Endothelial cell of umbilical vein (primary cell): ENCODE data around the gene SRD5A1. TPM values are rescaled to one million over a fixed set of nuclear protein-coding genes. Genes with fewer than 3 reads are reported as not detected.

Source experiments
- BruUV-seq: library from RNA; stranded (reverse); fragments of 400-500 nt; replicated peaks from 2 replicates; lab custom pipeline; 2021; lab: Mats Ljungman, UMichigan
- CTCF ChIA-PET: fragments of 300-600, 350-600 bp; sonication (Branson Sonifier 250); formaldehyde crosslinking; loops from one replicate; lab custom pipeline; 2021; ENCODE audit warnings: antibody characterized with exemption, inconsistent platforms; lab: Charles Lee
- POLR2A ChIA-PET: fragments of 300-600, 350-600 bp; sonication (Branson Sonifier 250); formaldehyde crosslinking; loops from one replicate; lab custom pipeline; 2021; ENCODE audit warnings: antibody characterized with exemption, inconsistent platforms; lab: Charles Lee
- DNase-seq: peaks from one replicate; pipeline ENCODE4 v3.0.0-alpha.2; 2011; ENCODE audit warnings: low read depth, low spot score
- FAIRE-seq: peaks from 2 replicates; lab custom pipeline; 2011; peaks lifted over from hg19 to GRCh38; lab: Jason Lieb, UNC
- H2AFZ ChIP-seq: 2 replicates; pipeline ENCODE4 v1.6.0; 2012; ENCODE audit warnings: low read depth, low read length, control low read depth, inconsistent platforms
- H3K27ac ChIP-seq: 2 replicates; pipeline ENCODE4 v1.5.1; 2011; ENCODE audit warnings: low read depth, mild to moderate bottlenecking, control low read depth, low read length, moderate library complexity; ENCODE audit not compliant: insufficient read depth
- H3K27me3 ChIP-seq, 2 experiments: 2 replicates each; pipeline versions ENCODE4 v1.6.0 to v1.6.1; 2011; ENCODE audit warnings: low read length in 2 of 2, mixed read lengths in 1 of 2; ENCODE audit not compliant: control insufficient read depth in 2 of 2, insufficient read depth in 2 of 2
- H3K36me3 ChIP-seq, 2 experiments: 2 replicates in 1 of 2; 3 replicates in 1 of 2; pipeline ENCODE4 v1.5.1; 2011; ENCODE audit warnings: low read length in 2 of 2, mild to moderate bottlenecking in 1 of 2, moderate library complexity in 1 of 2; ENCODE audit not compliant: control insufficient read depth in 2 of 2, insufficient read depth in 2 of 2; ENCODE audit errors: extremely low read depth in 1 of 2
- H3K4me1 ChIP-seq: 3 replicates; pipeline ENCODE4 v1.5.1; 2011; ENCODE audit warnings: mild to moderate bottlenecking, low read length; ENCODE audit not compliant: control insufficient read depth, insufficient read depth; ENCODE audit errors: extremely low read depth
- H3K4me2 ChIP-seq: 2 replicates; pipeline ENCODE4 v1.6.1; 2011; ENCODE audit warnings: low read length, control low read depth, mixed read lengths; ENCODE audit not compliant: insufficient read depth
- H3K4me3 ChIP-seq, 3 experiments: fragments of 200-600 bp in 1 of 3; sonication (generic), shearing (Covaris generic) in 1 of 3; replicated peaks in 1 of 3; 2 replicates each; pipeline ENCODE4 v1.5.1; 2011 to 2016; ENCODE audit warnings: control low read depth in 3 of 3, low read length in 3 of 3, mild to moderate bottlenecking in 2 of 3, inconsistent platforms in 1 of 3, low read depth in 1 of 3, moderate library complexity in 1 of 3; ENCODE audit not compliant: insufficient read depth in 1 of 3
- H3K79me2 ChIP-seq: 2 replicates; pipeline ENCODE4 v1.6.0; 2012; ENCODE audit warnings: low read length, inconsistent platforms; ENCODE audit not compliant: control insufficient read depth, insufficient read depth
- H3K9ac ChIP-seq: replicated peaks from 2 replicates; pipeline ENCODE3; 2011; ENCODE audit warnings: low read length, control low read depth; ENCODE audit not compliant: insufficient read depth; ENCODE audit errors: extremely low read depth
- H3K9me1 ChIP-seq: replicated peaks from 3 replicates; pipeline ENCODE4 v1.6.0; 2011; ENCODE audit warnings: mild to moderate bottlenecking, low read length; ENCODE audit not compliant: control insufficient read depth, insufficient read depth; ENCODE audit errors: extremely low read depth
- H3K9me3 ChIP-seq: replicated peaks from 2 replicates; pipeline ENCODE4 v1.5.1; 2012; ENCODE audit warnings: low read length, inconsistent platforms; ENCODE audit not compliant: control insufficient read depth, insufficient read depth
- H4K20me1 ChIP-seq: replicated peaks from 2 replicates; pipeline ENCODE3; 2011; ENCODE audit warnings: mild to moderate bottlenecking, low read length; ENCODE audit not compliant: control insufficient read depth, insufficient read depth; ENCODE audit errors: extremely low read depth
- CTCF ChIP-seq, 2 donors: IDR thresholded peaks; 1 replicate in 1 of 2; 2 replicates in 1 of 2; pipeline ENCODE4 v1.5.1; 2011; ENCODE audit warnings: low read length in 2 of 2, mild to moderate bottlenecking in 2 of 2, moderate library complexity in 2 of 2, control low read depth in 1 of 2, inconsistent platforms in 1 of 2, low read depth in 1 of 2; ENCODE audit not compliant: insufficient read depth in 1 of 2; ENCODE audit errors: extremely low read depth in 1 of 2
- EZH2 ChIP-seq: IDR thresholded peaks from 2 replicates; pipeline ENCODE4 v1.6.1; 2012; ENCODE audit warnings: borderline replicate concordance, low read depth, mild to moderate bottlenecking, moderate library complexity, low read length, inconsistent platforms; ENCODE audit not compliant: severe bottlenecking
- FOS ChIP-seq: IDR thresholded peaks from 2 replicates; pipeline ENCODE4 v1.6.1; 2011; ENCODE audit warnings: mild to moderate bottlenecking, low read length, moderate library complexity, borderline replicate concordance; ENCODE audit not compliant: insufficient read depth
- GATA2 ChIP-seq: IDR thresholded peaks from 2 replicates; pipeline ENCODE4 v1.7.0; 2011; ENCODE audit warnings: low read depth, mild to moderate bottlenecking, moderate library complexity, mixed read lengths, low read length; ENCODE audit not compliant: insufficient read length, insufficient read depth
- JUN ChIP-seq: IDR thresholded peaks from 2 replicates; pipeline ENCODE4 v1.6.1; 2011; ENCODE audit warnings: borderline replicate concordance, low read depth; ENCODE audit not compliant: insufficient read length, insufficient read depth
- MAX ChIP-seq: IDR thresholded peaks from 2 replicates; pipeline ENCODE4 v1.6.1; 2011; ENCODE audit not compliant: insufficient read depth, insufficient read length
- MYC ChIP-seq: IDR thresholded peaks from one replicate; pipeline ENCODE4 v1.6.1; 2011; ENCODE audit warnings: mild to moderate bottlenecking, low read depth, low read length
- POLR2A ChIP-seq: IDR thresholded peaks from 2 replicates; pipeline ENCODE4 v1.6.1; 2012; ENCODE audit warnings: low read depth, mild to moderate bottlenecking, control low read depth, low read length
- POLR2AphosphoS5 ChIP-seq: IDR thresholded peaks from 2 replicates; pipeline ENCODE4 v1.6.1; 2012; ENCODE audit warnings: low read depth, mild to moderate bottlenecking, control low read depth, low read length, moderate library complexity; ENCODE audit not compliant: insufficient read depth
- dilution Hi-C: fragments of 300-500 bp; cut with MboI; formaldehyde crosslinking; loops from one replicate; pipeline ENCODE4 v1.15.0; 2019; ENCODE audit warnings: low sequenced_read_pairs; ENCODE audit not compliant: extremely low pct_ligation_motif_present
- intact Hi-C: fragments of 100-400 bp; cut with micrococcal nuclease; formaldehyde crosslinking; loops from one replicate; pipeline ENCODE4 v1.10.0; 2022
- polyA plus RNA-seq, 4 experiments: library from polyadenylated mRNA; depleted of rRNA in 3 of 4; stranded (reverse) in 3 of 4; unstranded in 1 of 4; fragments of >200 nt; gene quantifications; 2 replicates each; pipeline versions ENCODE4 v1.2.1 to v1.2.3, GENCODE V29; 2011 to 2012; ENCODE audit warnings: missing spikeins in 1 of 4
- total RNA-seq: library from RNA; stranded (reverse); gene quantifications from 2 replicates; pipeline ENCODE4 v1.2.3, GENCODE V29; 2021

SRD5A1 gene
- total and polyA plus RNA-seq, 2 donors (not counting 3 experiments of a cell fraction or from before 2014, with no cell fraction given), result 11.6 to 14.8 TPM

DNA sequence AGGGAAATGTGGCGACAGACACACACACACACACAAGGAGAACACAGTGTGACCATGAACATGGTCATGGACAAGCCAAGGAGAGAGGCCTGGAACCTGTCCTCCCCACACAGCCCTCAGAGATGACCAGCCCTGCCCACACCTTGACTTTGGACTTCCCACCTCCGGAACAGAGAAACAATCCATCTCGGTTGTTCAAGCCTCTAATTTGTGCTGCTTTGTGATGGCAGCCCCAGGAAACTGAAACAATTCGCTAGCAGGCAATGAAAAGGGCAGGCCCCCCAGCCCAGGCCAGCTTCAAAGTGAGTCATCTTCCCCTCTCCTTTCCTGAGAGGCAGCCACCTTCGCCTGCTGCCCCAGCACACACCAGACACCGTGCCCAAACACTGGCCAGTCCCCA lies 48.1 kb upstream of the SRD5A1 start:
- BruUV-seq, result no TSS peak
- H2AFZ ChIP-seq, result no peak overlapping the region
- H3K4me3 ChIP-seq, result no peak overlapping the region
- H3K9me3 ChIP-seq, result no peaks in the 10 kb centered on the region
- H3K79me2 ChIP-seq, result no peaks in the 10 kb centered on the region
- H3K4me2 ChIP-seq, result no peak overlapping the region
- intact Hi-C loops, result loop anchor here (10.0 kb wide), 1 partner anchor 210 kb away; the partner anchor contains the start of gene MED10
- H4K20me1 ChIP-seq, result no peaks in the 10 kb centered on the region
- H3K9ac ChIP-seq, result no peak overlapping the region
- no peaks in the 10 kb centered on the region for H3K36me3 ChIP-seq
- TF ChIP-seq MAX (no peak), FOS (peak; percentile 76), EZH2 (no peak), CTCF (IDR thresholded peaks at IDR 0.05; ENCODE audit: extremely low read depth in 1 of 2, insufficient read depth in 1 of 2, low read depth in 1 of 2, low read length in 2 of 2) (no peak), POLR2A (no peak), POLR2AphosphoS5 (no peak), JUN (peak; percentile 12), GATA2 (no peak), MYC (no peak)
- CTCF ChIA-PET, result interaction anchor here (0.8 to 1.3 kb wide), 3 partner anchors 8 to 1088 kb away, joined by 3 to 5 read pairs (median 3); no protein-coding TSS in a partner anchor
- no peak overlapping the region for H3K27ac ChIP-seq
- H3K9me1 ChIP-seq, result no peaks in the 10 kb centered on the region
- FAIRE-seq, result peak; percentile 76
- dilution Hi-C loops, result no loop called here
- peak; percentile 30 for DNase-seq
- H3K4me1 ChIP-seq, result peaks cover 13% of the 10 kb centered on the region
- H3K27me3 ChIP-seq, result peaks cover 19 to 27% of the 10 kb centered on the region in 2 experiments
- POLR2A ChIA-PET, result no interaction called here
